LoVo (cell line): ENCODE data around the gene SOX1.

ENCODE experiments used
- DNase-seq: peaks from one replicate; pipeline ENCODE4 v3.0.0-alpha.2; 2016; ENCODE audit warnings: low spot score

Gene SOX1

GRCh38 chr13:112106478-112107141, 39.7 kb downstream of the SOX1 start:
- DNase-seq, result no peak

DNA sequence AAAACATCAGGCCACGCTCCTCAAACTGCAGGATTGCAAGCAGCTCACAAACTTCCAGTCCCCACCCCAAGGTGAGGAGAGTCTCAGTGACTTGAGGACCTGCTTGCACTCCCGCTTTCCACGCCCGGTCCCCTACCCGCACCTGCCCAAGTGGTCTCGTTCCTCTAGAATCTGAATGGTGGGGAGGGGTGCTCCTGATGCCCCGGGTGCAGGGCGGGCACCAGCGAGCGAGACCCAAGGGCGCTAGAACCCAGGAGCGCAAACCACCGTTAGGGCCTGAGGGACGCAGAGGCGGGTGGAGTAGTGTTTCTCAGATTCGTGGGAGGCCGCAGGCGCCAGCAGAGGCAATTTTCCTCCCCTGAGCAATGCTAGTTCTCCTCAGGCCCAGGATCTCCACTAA, 40.3 kb downstream of the SOX1 start:
- DNase-seq, result no peak

- DNase-seq, result no peak
Measured at GRCh38 chr13:112110479-112110878, 43.5 kb downstream of the SOX1 start.

- no peak for DNase-seq
Measured at GRCh38 chr13:112111239-112111857, 44.4 kb downstream of the SOX1 start.

DNA sequence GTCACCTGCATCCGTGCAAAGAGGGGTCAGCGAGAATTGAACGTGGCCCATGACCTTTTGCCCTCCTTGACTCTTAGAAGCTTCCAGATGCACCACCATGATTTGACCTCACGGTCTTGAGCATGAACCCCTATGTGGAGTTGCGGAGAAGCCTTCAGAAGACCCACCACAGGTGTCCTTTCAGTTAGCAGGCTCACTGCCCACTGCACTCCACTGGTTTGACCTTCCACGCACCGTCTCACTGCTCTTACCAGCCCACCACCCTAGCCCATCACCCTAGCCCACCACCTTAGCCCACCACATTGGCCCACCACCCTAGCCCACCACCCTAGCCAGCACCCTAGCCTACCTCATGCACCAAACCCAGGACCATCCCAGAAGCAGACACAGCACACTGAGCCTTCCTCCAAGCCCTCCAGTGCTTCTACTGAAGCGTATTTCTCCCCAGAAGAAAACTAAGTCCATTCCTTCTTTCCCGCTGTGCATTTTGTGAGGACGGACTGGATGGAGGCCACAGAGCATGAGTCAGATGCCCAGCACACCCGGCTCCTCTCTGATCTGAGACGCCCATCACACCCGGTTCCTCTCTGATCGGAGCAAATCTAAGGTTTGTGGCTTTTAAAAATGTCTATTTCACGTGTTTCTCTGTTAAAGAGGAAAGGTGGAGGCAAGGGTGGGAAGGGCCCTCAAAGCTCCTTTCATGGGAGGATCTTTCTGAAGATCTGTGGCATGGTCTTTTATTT, 45.8 kb downstream of the SOX1 start:
- peak; percentile 60 for DNase-seq

GRCh38 chr13:112113348-112113747, 46.4 kb downstream of the SOX1 start:
- peak; percentile 78 for DNase-seq

GRCh38 chr13:112113851-112114250, 46.9 kb downstream of the SOX1 start:
- no peak for DNase-seq

GRCh38 chr13:112114391-112114790, 47.4 kb downstream of the SOX1 start:
- no peak for DNase-seq

DNA sequence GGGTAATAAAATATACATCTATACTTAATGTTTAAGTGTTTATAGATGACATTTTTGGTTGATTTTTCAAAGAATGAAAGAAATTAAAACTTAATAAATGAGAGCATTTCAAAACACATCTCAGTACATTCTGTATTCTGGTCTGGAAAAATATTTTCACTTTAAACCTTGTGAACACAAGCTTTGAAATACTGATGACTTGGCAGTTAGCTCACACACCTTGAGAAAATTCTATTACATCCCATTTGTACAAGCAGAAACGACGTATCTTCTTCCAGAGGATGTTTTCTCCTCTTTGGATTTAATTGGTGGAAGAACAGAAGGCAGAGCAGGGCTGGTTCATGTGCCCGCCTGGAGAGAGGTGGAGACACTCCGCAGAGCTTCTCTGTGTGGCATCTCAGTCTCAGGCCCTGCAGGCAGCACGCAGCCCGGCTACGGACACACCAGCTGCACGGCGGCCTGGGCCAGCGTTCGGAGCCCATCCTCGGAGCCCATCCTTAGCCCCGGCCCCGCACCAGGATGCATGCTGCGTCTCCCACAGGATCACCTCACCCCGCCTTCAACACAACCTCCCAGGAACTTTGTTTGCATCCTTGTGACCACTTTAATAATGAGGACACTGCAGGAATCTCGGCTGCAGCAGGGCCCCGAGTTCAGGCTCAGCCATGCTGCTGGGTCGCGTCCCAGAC, 48.6 kb downstream of the SOX1 start:
- no peak for DNase-seq

- no peak for DNase-seq
Measured at GRCh38 chr13:112116187-112116950, 49.4 kb downstream of the SOX1 start.

- no peak for DNase-seq
Measured at GRCh38 chr13:112117258-112117954, 50.5 kb downstream of the SOX1 start.

- no peak for DNase-seq
Measured at GRCh38 chr13:112117955-112118302, 51.0 kb downstream of the SOX1 start.

DNA sequence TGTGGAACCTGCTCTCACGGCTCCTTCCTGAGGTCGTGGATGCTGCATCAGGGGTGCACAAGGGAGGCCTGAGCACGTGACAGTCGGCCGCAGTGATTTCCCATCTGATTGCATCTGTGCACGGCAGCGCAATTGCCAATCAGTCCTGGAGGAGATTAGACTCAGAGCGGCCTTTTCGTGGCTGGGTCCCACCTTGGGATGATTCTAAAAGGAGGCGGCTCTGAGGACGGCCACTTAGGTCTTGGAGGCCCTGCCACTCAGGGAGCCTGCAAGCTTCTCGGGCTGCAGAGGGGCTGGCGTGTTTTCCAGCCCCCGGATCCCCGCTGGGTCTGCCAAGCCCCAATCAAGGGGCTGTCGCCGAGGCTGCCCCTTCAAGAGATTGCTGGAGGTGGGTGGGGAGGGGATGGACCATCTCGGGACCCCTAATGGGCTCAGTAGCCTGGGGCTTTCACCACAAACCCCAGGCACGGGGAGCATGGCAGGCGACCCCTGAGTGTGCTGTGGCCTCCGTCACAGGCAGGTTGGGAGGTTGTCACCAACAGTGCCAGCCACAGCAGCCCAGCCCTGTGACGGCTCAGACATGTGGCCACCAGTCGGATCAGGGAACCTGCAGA, 51.6 kb downstream of the SOX1 start:
- no peak for DNase-seq

GRCh38 chr13:112119192-112120030, 52.5 kb downstream of the SOX1 start:
- no peak for DNase-seq

- no peak for DNase-seq
Measured at GRCh38 chr13:112120031-112120373, 53.1 kb downstream of the SOX1 start.
